HG03575 (cell line): ENCODE results near the gene PILRB.
"Not testable (repeated sequence)": the region's sequence is repeated elsewhere in the genome, so short reads cannot be mapped to it uniquely, and the experiment has no call there.

Experiments used
- ATAC-seq: cut with Tn5 transposase; IDR thresholded peaks from one replicate; pipeline ENCODE4 v1.9.1; 2021; ENCODE audit not compliant: unreplicated experiment, insufficient number of reproducible peaks, low FRiP score; ENCODE audit errors: extremely low read depth

PILRB gene

GRCh38 chr7:100358027-100358856 is at the start of gene PILRB:
Gene PILRB, plus strand, starts transcription at chr7:100358117. Its CDS starts 186 bp downstream, at chr7:100358303.
- ATAC-seq = no peak

- ATAC-seq = not testable (repeated sequence)
Observed at GRCh38 chr7:100318329-100318728, 39.6 kb upstream of the PILRB start.

DNA sequence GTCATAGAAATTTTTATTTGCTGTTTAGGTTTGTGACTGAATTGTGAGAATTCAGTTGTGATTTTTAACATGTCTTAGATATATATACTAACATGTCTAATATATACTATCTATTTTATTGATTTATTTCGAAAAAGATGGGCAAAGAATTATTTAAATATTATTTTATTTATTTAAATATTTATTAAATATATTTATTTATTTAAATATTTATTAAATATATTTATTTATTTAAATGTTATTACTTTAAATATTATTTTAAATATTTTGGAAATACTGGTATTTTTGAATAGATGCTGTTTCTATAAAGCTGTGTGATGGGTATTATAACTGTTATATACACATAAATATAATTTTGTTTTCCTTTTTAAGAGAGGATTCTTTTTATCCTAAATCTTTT is 36.3 kb upstream of the PILRB start:
- ATAC-seq = not testable (repeated sequence)

- not testable (repeated sequence) for ATAC-seq
Observed at GRCh38 chr7:100324194-100324593, 33.7 kb upstream of the PILRB start.

- not testable (repeated sequence) for ATAC-seq
Observed at GRCh38 chr7:100325671-100326070, 32.2 kb upstream of the PILRB start.

DNA sequence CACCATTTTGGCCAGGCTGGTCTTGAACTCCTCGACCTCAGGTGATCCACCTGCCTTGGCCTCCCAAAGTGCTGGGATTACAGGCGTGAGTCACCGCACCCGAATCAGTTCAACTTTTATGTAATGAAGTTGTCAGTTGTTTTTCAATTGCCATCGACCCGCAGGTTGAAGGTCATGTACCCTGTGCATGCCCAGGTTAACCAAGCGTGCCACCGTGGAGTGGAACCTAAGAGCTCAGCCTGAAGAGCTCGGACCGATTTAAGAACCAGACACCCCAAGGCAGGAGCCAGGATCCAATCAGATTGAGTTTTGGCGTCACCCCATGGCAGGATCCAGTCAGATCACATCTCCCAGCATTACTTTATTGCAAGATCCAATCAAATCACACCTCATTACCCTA is 31.0 kb upstream of the PILRB start:
- ATAC-seq = not testable (repeated sequence)

GRCh38 chr7:100335566-100336466 is 22.1 kb upstream of the PILRB start:
- not testable (repeated sequence) for ATAC-seq

DNA sequence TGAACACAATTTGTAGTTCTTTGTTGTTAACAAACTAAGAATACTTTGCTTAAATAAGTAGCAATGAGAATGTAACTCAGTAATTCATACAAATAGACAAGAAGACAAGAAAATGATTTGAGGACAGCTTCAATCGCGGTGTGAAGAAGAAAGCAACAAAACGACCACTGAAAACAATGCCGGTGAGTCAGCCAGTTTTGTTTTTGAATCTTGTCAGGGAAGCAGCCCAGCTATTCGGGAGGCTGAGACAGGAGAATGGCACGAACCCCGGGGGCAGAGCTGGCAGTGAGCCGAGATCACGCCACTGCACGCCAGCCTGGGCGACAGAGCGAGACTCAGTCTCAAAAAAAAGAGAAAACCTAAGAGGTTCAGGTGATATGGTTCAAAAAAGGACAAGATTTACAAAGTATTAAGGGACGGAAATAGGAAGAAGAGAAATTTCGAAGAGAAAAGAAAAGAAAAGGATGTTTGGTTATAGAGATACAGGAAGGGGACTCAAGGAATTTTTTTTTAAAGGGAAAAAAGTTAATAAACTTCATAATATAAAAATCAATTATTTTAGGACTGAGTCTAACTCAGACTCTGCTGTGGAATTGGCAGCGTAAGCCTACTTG is 19.7 kb upstream of the PILRB start:
- ATAC-seq = not testable (repeated sequence)

DNA sequence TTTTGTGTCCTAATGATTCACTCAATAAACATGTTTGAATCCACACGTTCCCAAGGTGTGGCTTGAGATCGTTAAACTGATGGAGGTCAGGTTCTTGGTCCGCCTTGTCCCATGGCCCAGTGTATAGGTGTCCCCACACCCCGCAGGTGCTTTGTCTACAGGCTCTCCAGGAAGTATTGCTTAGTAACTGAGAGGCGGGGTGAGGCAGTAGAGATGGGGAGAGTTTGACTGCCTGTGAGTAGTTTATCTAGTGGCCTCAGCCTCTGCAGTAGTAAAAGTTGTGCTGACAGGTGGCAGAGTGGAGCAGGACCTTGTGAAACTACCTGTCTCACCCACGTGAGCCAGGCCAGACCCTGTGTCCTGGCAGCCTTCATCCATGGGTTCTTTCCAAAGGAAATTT is 16.6 kb upstream of the PILRB start:
- not testable (repeated sequence) for ATAC-seq

DNA sequence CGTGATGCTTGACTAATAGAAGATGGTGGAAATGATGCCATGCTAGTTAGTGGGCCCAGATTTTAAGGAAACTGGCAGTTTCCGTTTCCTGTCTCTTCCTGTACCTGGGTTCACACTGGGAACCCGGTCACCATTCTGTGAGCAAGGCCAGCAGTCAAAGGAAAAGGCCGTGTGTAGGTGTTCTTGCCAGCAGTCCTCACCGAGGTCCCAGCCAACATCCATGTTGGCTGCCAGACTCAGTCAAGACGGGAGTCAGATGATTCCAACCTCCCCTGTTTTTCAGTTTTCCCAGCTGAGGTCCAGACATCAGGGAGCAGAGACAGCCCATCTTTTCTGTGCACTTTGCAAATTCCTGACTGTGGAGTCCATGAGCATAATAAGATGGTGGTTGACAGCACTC is 15.2 kb upstream of the PILRB start:
- no peak for ATAC-seq

GRCh38 chr7:100344124-100344559 is 13.8 kb upstream of the PILRB start:
- ATAC-seq = not testable (repeated sequence)

GRCh38 chr7:100344560-100345287 is 13.2 kb upstream of the PILRB start:
- not testable (repeated sequence) for ATAC-seq

GRCh38 chr7:100345288-100345672 is 12.6 kb upstream of the PILRB start:
- not testable (repeated sequence) for ATAC-seq

DNA sequence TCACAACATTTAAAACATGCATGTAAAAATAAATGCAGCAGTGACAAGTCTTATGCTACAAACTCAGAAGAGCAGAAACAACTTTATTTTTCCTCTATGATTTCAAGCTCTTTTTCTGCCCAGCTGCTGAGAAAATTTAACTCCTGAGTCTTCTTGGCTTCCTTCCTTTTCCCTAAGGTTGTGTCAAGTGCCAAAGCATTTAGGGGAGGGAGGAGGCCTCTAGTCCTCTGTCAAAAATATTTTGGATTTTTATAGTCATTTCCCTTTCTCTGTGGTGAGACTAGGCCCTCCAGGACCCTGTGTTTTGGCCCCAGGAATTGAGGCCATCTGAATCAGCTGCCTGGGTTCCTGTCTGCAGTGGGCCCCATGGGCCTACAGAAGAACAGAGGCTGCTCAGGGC is 11.0 kb upstream of the PILRB start:
- ATAC-seq = no peak

DNA sequence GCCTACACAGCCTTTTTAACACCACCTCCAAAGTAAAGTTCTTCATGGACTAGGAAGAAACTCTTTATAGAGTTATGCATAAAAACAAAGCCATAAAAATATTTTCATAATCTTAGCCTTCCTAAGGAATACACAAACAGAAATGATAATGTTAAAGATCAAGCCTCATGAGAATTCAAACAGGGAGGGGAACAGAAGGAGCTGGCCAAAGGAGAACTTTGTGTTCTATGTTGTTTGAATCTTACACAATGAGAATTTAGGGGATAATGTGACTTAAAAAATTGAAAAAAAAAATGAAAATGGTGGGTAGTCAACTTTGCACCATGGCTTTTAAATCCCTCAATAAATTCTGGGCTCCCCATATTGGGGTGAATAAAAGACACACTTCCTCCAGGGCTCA is 9.1 kb upstream of the PILRB start:
- no peak for ATAC-seq

GRCh38 chr7:100349757-100350156 is 8.2 kb upstream of the PILRB start:
- ATAC-seq = no peak

DNA sequence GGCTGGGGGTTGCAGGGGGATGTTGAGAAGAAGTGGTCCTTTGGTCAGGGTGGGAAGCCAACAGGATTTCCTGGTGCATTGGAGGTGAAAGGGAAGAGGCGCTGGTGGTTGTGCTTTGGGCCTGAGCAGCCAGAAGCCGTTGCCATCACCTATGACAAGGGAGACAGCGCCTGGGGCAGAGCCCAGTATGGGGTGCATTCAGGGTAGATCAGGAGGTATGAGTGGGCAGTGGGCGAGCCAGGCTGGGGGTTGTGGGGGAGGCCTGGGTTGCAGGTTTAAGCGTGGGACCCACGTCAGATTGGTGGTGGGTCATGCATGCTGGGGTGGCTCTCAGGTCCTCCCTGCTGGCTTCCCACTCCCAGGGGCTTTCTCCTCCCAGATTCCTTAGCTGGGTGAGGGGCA is 6.3 kb upstream of the PILRB start:
- no peak for ATAC-seq

DNA sequence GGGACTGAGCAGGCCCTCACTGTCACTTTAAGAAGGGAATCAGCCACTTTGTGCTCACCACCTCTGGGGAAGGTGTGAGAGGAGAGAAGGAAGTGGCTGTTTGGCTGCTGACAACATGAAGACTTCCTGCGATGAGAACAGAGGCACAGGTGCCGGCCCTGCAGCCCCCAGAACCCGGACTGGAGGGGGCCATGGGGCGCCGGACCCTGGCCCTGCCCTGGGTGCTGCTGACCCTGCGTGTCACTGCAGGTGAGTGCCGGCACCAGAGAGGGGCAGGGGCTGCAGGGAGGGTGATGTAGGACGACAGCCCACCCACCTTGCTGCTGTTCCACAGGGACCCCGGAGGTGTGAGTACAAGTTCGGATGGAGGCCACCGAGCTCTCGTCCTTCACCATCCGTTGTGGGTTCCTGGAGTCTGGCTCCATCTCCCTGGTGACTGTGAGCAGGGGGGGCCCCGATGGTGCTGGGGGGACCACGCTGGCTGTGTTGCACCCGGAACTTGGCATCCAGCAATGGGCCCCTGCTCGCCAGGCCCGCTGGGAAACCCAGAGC is 5.6 kb upstream of the PILRB start:
- ATAC-seq = not testable (repeated sequence)
